Skeletal muscle satellite cell (primary cell): ENCODE results near the gene SLC16A8.
"Not testable (repeated sequence)": the region's sequence is repeated elsewhere in the genome, so short reads cannot be mapped to it uniquely, and the experiment has no call there.

ENCODE experiments used
- H3K27me3 ChIP-seq: 2 replicates; pipeline ENCODE4 v1.7.0; 2013; ENCODE audit warnings: low read length; ENCODE audit not compliant: control insufficient read depth, insufficient read depth
- H3K36me3 ChIP-seq: 2 replicates; pipeline ENCODE4 v1.7.0; 2013; ENCODE audit warnings: mild to moderate bottlenecking, control low read depth, low read length; ENCODE audit not compliant: insufficient read depth
- H3K4me1 ChIP-seq: 2 replicates; pipeline ENCODE4 v1.7.0; 2013; ENCODE audit warnings: low read length; ENCODE audit not compliant: control insufficient read depth, insufficient read depth
- H3K4me2 ChIP-seq: 2 replicates; pipeline ENCODE4 v1.7.0; 2013; ENCODE audit warnings: mild to moderate bottlenecking, low read length
- H3K4me3 ChIP-seq: 2 replicates; pipeline ENCODE4 v1.7.0; 2013; ENCODE audit warnings: low read length
- H3K9ac ChIP-seq: 2 replicates; pipeline ENCODE4 v1.7.0; 2013; ENCODE audit warnings: mild to moderate bottlenecking, low read depth, low read length, moderate library complexity
- H3K9me3 ChIP-seq: replicated peaks from 2 replicates; pipeline ENCODE4 v1.7.0; 2013; ENCODE audit warnings: mild to moderate bottlenecking, control low read depth, low read length

Gene SLC16A8

GRCh38 chr22:38081941-38082828 lies 1.8 kb downstream of the SLC16A8 start:
- peaks cover 15% of the 10 kb centered on the region for H3K27me3 ChIP-seq
- no peaks in the 10 kb centered on the region for H3K36me3 ChIP-seq
- H3K9me3 ChIP-seq = no peaks in the 10 kb centered on the region
- H3K4me2 ChIP-seq = peak overlapping the region; percentile 89
- peak overlapping the region; percentile 64 for H3K4me3 ChIP-seq
- no peak overlapping the region for H3K9ac ChIP-seq
- H3K4me1 ChIP-seq = peaks cover 12% of the 10 kb centered on the region

GRCh38 chr22:38081636-38081940 lies 2.4 kb downstream of the SLC16A8 start:
- peaks cover 15% of the 10 kb centered on the region for H3K27me3 ChIP-seq
- H3K9ac ChIP-seq = no peak overlapping the region

GRCh38 chr22:38080850-38081635 lies 2.9 kb downstream of the SLC16A8 start:
- Histone ChIP-seq H3K9ac (no peak overlapping the region), H3K9me3 (no peaks in the 10 kb centered on the region)

More at GRCh38 chr22:38081636-38081940, 2.4 kb downstream of the SLC16A8 start:
- Histone ChIP-seq H3K4me3 (peak overlapping the region; percentile 64), H3K36me3 (no peaks in the 10 kb centered on the region), H3K4me2 (peak overlapping the region; percentile 89), H3K9me3 (no peaks in the 10 kb centered on the region), H3K4me1 (peaks cover 12% of the 10 kb centered on the region)

GRCh38 chr22:38080474-38080849 lies 3.5 kb downstream of the SLC16A8 start:
- Histone ChIP-seq H3K4me2 (peak overlapping the region; percentile 89), H3K36me3 (no peaks in the 10 kb centered on the region), H3K27me3 (peaks cover 15% of the 10 kb centered on the region), H3K4me3 (no peak overlapping the region), H3K9me3 (no peaks in the 10 kb centered on the region), H3K9ac (no peak overlapping the region), H3K4me1 (peaks cover 12% of the 10 kb centered on the region)

More at GRCh38 chr22:38080850-38081635, 2.9 kb downstream of the SLC16A8 start:
- Histone ChIP-seq H3K4me2 (peak overlapping the region; percentile 89), H3K36me3 (no peaks in the 10 kb centered on the region), H3K27me3 (peaks cover 15% of the 10 kb centered on the region), H3K4me3 (peak overlapping the region; percentile 64), H3K4me1 (peaks cover 12% of the 10 kb centered on the region)

GRCh38 chr22:38079804-38080203 lies 4.2 kb downstream of the SLC16A8 start:
- no peak overlapping the region for H3K9ac ChIP-seq
- no peak overlapping the region for H3K4me2 ChIP-seq
- peaks cover 15% of the 10 kb centered on the region for H3K27me3 ChIP-seq
- no peaks in the 10 kb centered on the region for H3K36me3 ChIP-seq
- peaks cover 12% of the 10 kb centered on the region for H3K4me1 ChIP-seq
- H3K9me3 ChIP-seq = no peaks in the 10 kb centered on the region
- H3K4me3 ChIP-seq = no peak overlapping the region

- H3K4me3 ChIP-seq = not testable (repeated sequence)
Observed at GRCh38 chr22:38079208-38079607, 4.8 kb downstream of the SLC16A8 start.

GRCh38 chr22:38078046-38078840 lies 5.7 kb downstream of the SLC16A8 start:
- H3K9ac ChIP-seq = no peak overlapping the region
- peaks cover 12% of the 10 kb centered on the region for H3K4me1 ChIP-seq
- H3K9me3 ChIP-seq = no peaks in the 10 kb centered on the region
- H3K4me2 ChIP-seq = no peak overlapping the region
- H3K27me3 ChIP-seq = peaks cover 15% of the 10 kb centered on the region
- no peak overlapping the region for H3K4me3 ChIP-seq
- H3K36me3 ChIP-seq = no peaks in the 10 kb centered on the region

More at GRCh38 chr22:38079208-38079607, 4.8 kb downstream of the SLC16A8 start:
- not testable (repeated sequence) for H3K4me2 ChIP-seq, H3K36me3 ChIP-seq, H3K9me3 ChIP-seq, H3K9ac ChIP-seq
- peaks cover 12% of the 10 kb centered on the region for H3K4me1 ChIP-seq
- H3K27me3 ChIP-seq = peaks cover 15% of the 10 kb centered on the region

GRCh38 chr22:38077595-38077994 lies 6.4 kb downstream of the SLC16A8 start:
- peaks cover 12% of the 10 kb centered on the region for H3K4me1 ChIP-seq
- peaks cover 15% of the 10 kb centered on the region for H3K27me3 ChIP-seq
- H3K9me3 ChIP-seq = no peaks in the 10 kb centered on the region
- no peak overlapping the region for H3K4me2 ChIP-seq
- H3K9ac ChIP-seq = no peak overlapping the region
- no peak overlapping the region for H3K4me3 ChIP-seq
- H3K36me3 ChIP-seq = no peaks in the 10 kb centered on the region

GRCh38 chr22:38077096-38077495 lies 6.9 kb downstream of the SLC16A8 start:
- Histone ChIP-seq H3K4me1 (peaks cover 14% of the 10 kb centered on the region), H3K9me3 (no peaks in the 10 kb centered on the region), H3K27me3 (peaks cover 12% of the 10 kb centered on the region), H3K4me3 (no peak overlapping the region), H3K9ac (no peak overlapping the region), H3K36me3 (no peaks in the 10 kb centered on the region), H3K4me2 (no peak overlapping the region)

- Histone ChIP-seq H3K4me2 (no peak overlapping the region), H3K27me3 (peaks cover 4% of the 10 kb centered on the region), H3K4me3 (no peak overlapping the region), H3K9me3 (no peaks in the 10 kb centered on the region), H3K9ac (no peak overlapping the region), H3K4me1 (peaks cover 6% of the 10 kb centered on the region), H3K36me3 (peaks cover 4% of the 10 kb centered on the region)
Observed at GRCh38 chr22:38075961-38076360, 8.0 kb downstream of the SLC16A8 start.
